ENCODE measurements around the gene MR1. TPM values are rescaled to one million over a fixed set of nuclear protein-coding genes. Genes with fewer than 3 reads are reported as not detected.
A peak's percentile ranks its signal among the peaks of the same experiment; 100 is the strongest.

The MR1 gene
- total and polyA plus RNA-seq, 5 donors = 3.0 to 16.1 (median 11.9) TPM

- intact Hi-C loops (cut with DNase I) = loop anchor here in 2 of 4 donors (5.0 to 10.0 kb wide), 2 partner anchors 54 to 58 kb away; partner anchors contain the start of gene MR1 (in 1 of the 2)
Observed at GRCh38 chr1:181092883-181093458, 59.2 kb downstream of the MR1 start.

GRCh38 chr1:181094416-181095212 lies 60.8 kb downstream of the MR1 start:
- H3K27ac ChIP-seq (ENCODE audit: low read length) = peak overlapping the region; percentile 42
- 31% methylated on average over 7 of the region's 7 CpGs for WGBS
- H3K4me1 ChIP-seq (ENCODE audit: control insufficient read depth, insufficient read depth, low read length) = peaks cover 19% of the 10 kb centered on the region
- no peaks in the 10 kb centered on the region for H3K27me3 ChIP-seq (ENCODE audit: control insufficient read depth, insufficient read depth)
- intact Hi-C loops (cut with DNase I) = loop anchor here in 2 of 4 donors (5.0 to 10.0 kb wide), 2 partner anchors 53 to 60 kb away; partner anchors contain the start of gene MR1 (in 1 of the 2)
- no peak overlapping the region for H3K4me3 ChIP-seq (ENCODE audit: low read length)
- ATAC-seq (peak; percentile 61 to 73), DNase-seq (peak in 2 of 3 donors; percentile 16 to 55)
- H3K9me3 ChIP-seq (ENCODE audit: control insufficient read depth, low read length) = no peaks in the 10 kb centered on the region

More at GRCh38 chr1:181092883-181093458, 59.2 kb downstream of the MR1 start:
- 78% methylated on average over 4 of the region's 4 CpGs for WGBS
- no peak for ATAC-seq
- no peak overlapping the region for H3K27ac ChIP-seq (ENCODE audit: low read length)
- H3K27me3 ChIP-seq (ENCODE audit: control insufficient read depth, insufficient read depth) = no peaks in the 10 kb centered on the region
- peak overlapping the region; percentile 70 for H3K4me3 ChIP-seq (ENCODE audit: low read length)
- DNase-seq = no peak
- no peaks in the 10 kb centered on the region for H3K9me3 ChIP-seq (ENCODE audit: control insufficient read depth, low read length)
- peaks cover 19% of the 10 kb centered on the region for H3K4me1 ChIP-seq (ENCODE audit: control insufficient read depth, insufficient read depth, low read length)

- ATAC-seq (no peak), DNase-seq (no peak)
- no peaks in the 10 kb centered on the region for H3K27me3 ChIP-seq (ENCODE audit: control insufficient read depth, insufficient read depth)
- WGBS = 83% methylated on average over 8 of the region's 8 CpGs
- H3K4me1 ChIP-seq (ENCODE audit: control insufficient read depth, insufficient read depth, low read length) = peaks cover 22% of the 10 kb centered on the region
- no peaks in the 10 kb centered on the region for H3K9me3 ChIP-seq (ENCODE audit: control insufficient read depth, low read length)
- H3K4me3 ChIP-seq (ENCODE audit: low read length) = no peak overlapping the region
- peak overlapping the region; percentile 39 for H3K27ac ChIP-seq (ENCODE audit: low read length)
- intact Hi-C loops (cut with DNase I) = loop anchor here in 1 of 4 donors (10.0 kb wide), 1 partner anchor 60 kb away; the partner anchor contains the start of gene MR1
Observed at GRCh38 chr1:181095260-181095659, 61.5 kb downstream of the MR1 start.

- DNase-seq = no peak
- no peak for ATAC-seq
- intact Hi-C loops (cut with DNase I) = loop anchor here in 1 of 4 donors (10.0 kb wide), 1 partner anchor 61 kb away; the partner anchor contains the start of gene MR1
- H3K4me3 ChIP-seq (ENCODE audit: low read length) = no peak overlapping the region
- WGBS = 64% methylated on average over 5 of the region's 5 CpGs
- no peaks in the 10 kb centered on the region for H3K9me3 ChIP-seq (ENCODE audit: control insufficient read depth, low read length)
- H3K27me3 ChIP-seq (ENCODE audit: control insufficient read depth, insufficient read depth) = no peaks in the 10 kb centered on the region
- H3K4me1 ChIP-seq (ENCODE audit: control insufficient read depth, insufficient read depth, low read length) = peaks cover 22% of the 10 kb centered on the region
- H3K27ac ChIP-seq (ENCODE audit: low read length) = peak overlapping the region; percentile 50
Observed at GRCh38 chr1:181095763-181096184, 62.0 kb downstream of the MR1 start.

DNA sequence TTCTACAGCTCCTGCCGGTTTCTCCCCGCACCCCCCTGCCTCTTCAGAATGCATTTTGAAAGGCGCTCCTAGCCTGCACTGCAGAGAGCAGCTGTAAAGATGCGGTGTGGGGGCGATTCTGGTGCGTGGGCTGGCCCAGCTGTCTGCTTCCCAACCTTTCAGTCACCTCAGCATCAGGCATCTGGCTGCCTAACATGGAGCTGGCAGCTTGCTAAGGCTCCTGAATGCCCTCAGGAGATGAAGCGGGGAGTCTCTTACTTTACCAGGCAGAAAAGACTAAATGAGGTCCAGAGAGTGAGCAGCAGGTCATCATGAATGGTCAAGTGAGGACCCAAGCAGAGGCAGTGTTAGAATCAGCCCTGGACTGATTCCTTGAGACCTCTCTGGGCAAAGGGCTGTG lies 63.5 kb downstream of the MR1 start:
- Histone ChIP-seq H3K27me3 (ENCODE audit: control insufficient read depth, insufficient read depth) (no peaks in the 10 kb centered on the region), H3K4me3 (ENCODE audit: low read length) (no peak overlapping the region), H3K4me1 (ENCODE audit: control insufficient read depth, insufficient read depth, low read length) (peaks cover 24% of the 10 kb centered on the region), H3K9me3 (ENCODE audit: control insufficient read depth, low read length) (no peaks in the 10 kb centered on the region), H3K27ac (ENCODE audit: low read length) (peak overlapping the region; percentile 46)
- intact Hi-C loops (cut with DNase I) = loop anchor here in 1 of 4 donors (10.0 kb wide), 1 partner anchor 62 kb away; the partner anchor contains the start of gene MR1
- ATAC-seq (no peak), DNase-seq (no peak)
- WGBS = 65% methylated on average over 7 of the region's 7 CpGs

DNA sequence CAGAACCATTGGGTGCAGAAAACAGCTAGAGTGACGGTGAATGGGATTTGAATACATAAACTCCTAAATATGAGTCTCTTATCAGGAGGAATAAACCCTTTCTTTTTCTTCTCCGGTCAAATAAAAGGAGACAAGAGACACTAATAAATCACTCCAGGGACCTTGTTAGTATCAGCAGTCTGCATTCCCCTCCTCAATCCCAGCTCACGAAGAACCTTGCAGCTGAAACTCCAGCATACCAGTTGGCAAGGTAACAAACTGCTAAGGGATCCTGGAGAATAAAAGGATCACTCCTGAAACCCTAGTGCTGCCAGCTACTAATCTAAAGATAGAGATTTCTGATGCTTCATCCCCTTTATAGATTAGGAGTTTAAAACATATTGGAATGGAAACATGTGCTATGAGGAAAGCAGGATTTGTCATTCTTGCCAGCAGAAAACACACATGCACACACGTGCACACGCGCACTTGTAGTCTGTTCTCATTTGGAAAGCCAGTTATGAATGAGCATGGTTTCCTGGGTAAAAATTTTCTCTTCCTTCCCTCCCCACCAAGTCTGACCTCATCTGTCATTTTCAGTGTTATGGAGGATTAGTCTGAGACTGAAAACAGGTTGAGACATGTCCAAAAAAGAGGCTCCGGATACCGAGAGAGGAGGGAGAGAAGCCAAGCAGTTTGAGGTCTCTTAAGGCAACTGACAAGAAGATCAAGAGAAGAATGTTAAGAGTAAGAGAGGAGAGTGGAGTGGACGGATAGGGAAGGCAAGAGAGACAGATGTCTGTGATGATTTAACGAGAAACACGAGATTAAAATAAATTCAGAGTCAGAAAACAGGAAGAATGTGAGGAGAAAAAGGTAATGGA lies 65.6 kb downstream of the MR1 start:
- peaks cover 24% of the 10 kb centered on the region for H3K4me1 ChIP-seq (ENCODE audit: control insufficient read depth, insufficient read depth, low read length)
- no peak overlapping the region for H3K4me3 ChIP-seq (ENCODE audit: low read length)
- no peaks in the 10 kb centered on the region for H3K27me3 ChIP-seq (ENCODE audit: control insufficient read depth, insufficient read depth)
- H3K27ac ChIP-seq (ENCODE audit: low read length) = no peak overlapping the region
- no peaks in the 10 kb centered on the region for H3K9me3 ChIP-seq (ENCODE audit: control insufficient read depth, low read length)
- ATAC-seq (no peak), DNase-seq (no peak)
- WGBS = 21% methylated on average over 11 of the region's 11 CpGs
- intact Hi-C loops (cut with DNase I) = loop anchor here in 1 of 4 donors (10.0 kb wide), 1 partner anchor 65 kb away; the partner anchor contains the start of gene MR1

DNA sequence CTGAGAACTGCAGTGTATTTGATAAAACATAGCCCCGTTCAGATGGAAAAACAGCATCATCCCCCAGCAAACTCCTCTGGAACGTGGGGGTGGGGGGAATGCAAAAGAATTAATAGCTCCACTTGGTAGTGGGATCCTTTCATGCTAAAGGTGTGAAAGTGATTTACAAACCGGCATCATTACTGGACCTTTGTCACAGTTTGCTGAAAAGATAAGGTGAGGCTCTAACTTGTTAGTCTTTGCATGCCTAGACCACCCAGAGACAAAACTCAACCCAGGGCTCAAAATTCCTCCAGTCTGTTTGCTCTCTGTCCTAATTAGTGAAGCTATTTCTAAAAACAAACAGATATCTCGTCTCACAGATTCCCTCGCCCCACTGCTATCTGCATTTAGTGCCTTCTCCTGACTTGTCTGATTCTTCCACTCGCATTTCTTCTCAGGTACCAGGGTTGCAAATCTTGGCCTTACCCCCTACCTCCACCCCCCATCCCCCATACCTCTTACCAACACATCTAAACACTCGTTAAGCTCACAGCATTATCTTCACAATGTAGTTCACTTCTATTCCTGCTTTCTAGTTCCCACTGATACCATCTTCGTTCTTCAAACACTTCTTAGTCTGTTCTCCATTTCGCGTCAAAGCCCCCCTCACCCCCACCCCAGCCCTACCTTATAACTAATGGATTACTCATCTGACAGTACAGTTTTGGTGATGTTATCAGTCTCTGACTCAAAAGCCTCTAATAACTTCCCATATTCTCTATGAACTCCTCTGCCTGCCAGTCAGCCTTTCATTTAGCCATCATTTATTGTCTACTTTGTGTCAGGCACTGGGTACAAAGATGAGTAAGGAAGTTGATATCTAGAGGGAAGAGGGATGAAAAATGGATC lies 66.5 kb downstream of the MR1 start:
- intact Hi-C loops (cut with DNase I) = no loop called here
- Histone ChIP-seq H3K9me3 (ENCODE audit: control insufficient read depth, low read length) (no peaks in the 10 kb centered on the region), H3K27me3 (ENCODE audit: control insufficient read depth, insufficient read depth) (no peaks in the 10 kb centered on the region), H3K4me3 (ENCODE audit: low read length) (no peak overlapping the region), H3K27ac (ENCODE audit: low read length) (no peak overlapping the region), H3K4me1 (ENCODE audit: control insufficient read depth, insufficient read depth, low read length) (peaks cover 18% of the 10 kb centered on the region)
- WGBS = 47% methylated on average over 10 of the region's 10 CpGs
- ATAC-seq (no peak), DNase-seq (no peak)

GRCh38 chr1:181100934-181101333 lies 67.2 kb downstream of the MR1 start:
- DNase-seq (no peak), ATAC-seq (no peak)
- Histone ChIP-seq H3K27ac (ENCODE audit: low read length) (no peak overlapping the region), H3K4me1 (ENCODE audit: control insufficient read depth, insufficient read depth, low read length) (peaks cover 11% of the 10 kb centered on the region), H3K27me3 (ENCODE audit: control insufficient read depth, insufficient read depth) (no peaks in the 10 kb centered on the region), H3K9me3 (ENCODE audit: control insufficient read depth, low read length) (no peaks in the 10 kb centered on the region), H3K4me3 (ENCODE audit: low read length) (no peak overlapping the region)
- 92% methylated on average over 4 of the region's 4 CpGs for WGBS
- intact Hi-C loops (cut with DNase I) = no loop called here

DNA sequence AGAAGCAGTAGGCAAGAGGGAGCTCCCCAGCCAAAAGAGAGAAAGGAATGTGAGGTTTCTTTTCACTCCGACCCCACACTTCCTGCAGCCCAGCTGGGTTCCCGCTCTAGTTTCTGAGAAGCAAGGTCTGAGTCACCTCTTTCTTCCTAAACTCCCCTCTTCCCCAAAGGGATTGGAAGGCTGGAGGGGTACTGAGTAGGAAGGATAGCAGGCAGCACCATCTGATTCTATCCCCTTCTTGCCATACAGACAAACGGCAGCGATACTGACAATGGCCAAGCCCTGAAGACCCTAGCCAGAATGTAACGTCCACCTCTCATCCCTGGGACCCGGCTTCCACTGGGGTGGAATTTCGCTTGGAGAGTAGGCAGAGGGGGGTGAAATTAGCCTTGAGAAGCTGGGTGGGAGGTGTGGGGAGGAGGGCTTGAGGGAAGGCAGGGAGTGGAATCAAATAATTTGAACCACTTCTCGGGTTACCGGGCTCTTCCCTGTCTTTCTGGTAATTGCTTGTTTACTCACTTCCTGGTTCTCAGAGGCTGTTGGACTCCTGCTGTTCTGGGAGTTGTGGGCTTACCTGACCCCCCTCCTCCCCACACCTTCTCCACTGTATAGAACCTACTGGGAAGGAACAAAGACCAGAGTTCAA lies 67.9 kb downstream of the MR1 start:
- intact Hi-C loops (cut with DNase I) = no loop called here
- no peak overlapping the region for H3K27ac ChIP-seq (ENCODE audit: low read length)
- no peaks in the 10 kb centered on the region for H3K9me3 ChIP-seq (ENCODE audit: control insufficient read depth, low read length)
- WGBS = 49% methylated on average over 9 of the region's 9 CpGs
- DNase-seq = no peak
- no peak overlapping the region for H3K4me3 ChIP-seq (ENCODE audit: low read length)
- ATAC-seq = no peak
- H3K4me1 ChIP-seq (ENCODE audit: control insufficient read depth, insufficient read depth, low read length) = peaks cover 9% of the 10 kb centered on the region
- H3K27me3 ChIP-seq (ENCODE audit: control insufficient read depth, insufficient read depth) = no peaks in the 10 kb centered on the region

Data from right cardiac atrium (tissue), 5 donors.